Endodermal cell (in vitro differentiated cells): ENCODE results near the gene PPM1L. TPM values are rescaled to one million over a fixed set of nuclear protein-coding genes. Genes with fewer than 3 reads are reported as not detected.

Experiments
- DNase-seq: peaks from one replicate; pipeline ENCODE4 v3.0.0-alpha.2; 2017
- H3K27ac ChIP-seq: 2 replicates; pipeline ENCODE4 v1.5.1; 2013; ENCODE audit warnings: mild to moderate bottlenecking, low read depth, low read length, moderate library complexity
- H3K27me3 ChIP-seq: 2 replicates; pipeline ENCODE4 v1.6.1; 2013; ENCODE audit warnings: mild to moderate bottlenecking, low read length, moderate library complexity; ENCODE audit not compliant: insufficient read depth, control insufficient read depth, poor library complexity, severe bottlenecking
- H3K36me3 ChIP-seq: 2 replicates; pipeline ENCODE4 v1.7.0; 2013; ENCODE audit warnings: mild to moderate bottlenecking, low read length, moderate library complexity; ENCODE audit not compliant: control insufficient read depth, insufficient read depth
- H3K4me1 ChIP-seq: one replicate; pipeline ENCODE4 v1.7.0; 2013; ENCODE audit warnings: low read length; ENCODE audit not compliant: control insufficient read depth, insufficient read depth
- H3K4me3 ChIP-seq: 2 replicates; pipeline ENCODE4 v1.5.1; 2013; ENCODE audit warnings: mild to moderate bottlenecking, low read length, moderate library complexity
- H3K9ac ChIP-seq: 2 replicates; pipeline ENCODE4 v1.6.1; 2013; ENCODE audit warnings: mild to moderate bottlenecking, low read length, moderate library complexity; ENCODE audit not compliant: poor library complexity, severe bottlenecking; ENCODE audit errors: extremely low read depth
- H3K9me3 ChIP-seq: 2 replicates; pipeline ENCODE4 v1.6.1; 2013; ENCODE audit warnings: mild to moderate bottlenecking, low read length, moderate library complexity; ENCODE audit not compliant: control insufficient read depth
- H3K27ac Mint-ChIP-seq: 2 replicates; pipeline ENCODE4 v1.8.0; 2020; ENCODE audit warnings: mixed read lengths
- H3K27me3 Mint-ChIP-seq: 2 replicates; pipeline ENCODE4 v1.8.0; 2021; ENCODE audit warnings: mild to moderate bottlenecking, mixed read lengths; ENCODE audit not compliant: insufficient read depth
- H3K36me3 Mint-ChIP-seq: 2 replicates; pipeline ENCODE4 v1.8.0; 2020; ENCODE audit warnings: low read depth, mixed read lengths
- H3K4me1 Mint-ChIP-seq: 2 replicates; pipeline ENCODE4 v1.8.0; 2020; ENCODE audit warnings: mixed read lengths
- H3K4me3 Mint-ChIP-seq: 2 replicates; pipeline ENCODE4 v1.8.0; 2020; ENCODE audit warnings: mild to moderate bottlenecking, moderate library complexity, mixed read lengths
- H3K9me3 Mint-ChIP-seq: 2 replicates; pipeline ENCODE4 v1.8.0; 2020; ENCODE audit warnings: mild to moderate bottlenecking, mixed read lengths
- WGBS, 2 experiments: methylation state at CpG; one replicate each; pipeline versions ENCODE4 v1.1.5 to v1.1.7; 2013; ENCODE audit warnings: missing lambda C conversion rate in 2 of 2, mixed read lengths in 1 of 2; ENCODE audit not compliant: insufficient coverage in 1 of 2, insufficient read length in 1 of 2; 5-methylcytosine and 5-hydroxymethylcytosine counted together
- total RNA-seq, 2 donors: library from RNA; stranded (reverse); fragmentation: NEBNext Ultra II Directional in 1 of 2; extraction: Animal tissue kit (Norgen Biotek cat#: 25700) in 1 of 2; gene quantifications; 2 replicates in 1 of 2; 3 replicates in 1 of 2; pipeline ENCODE4 v1.2.1, GENCODE V29; 2021
- TF ChIP-seq, protein P1 (sequence below): fragments of 200-600 bp; sonication (generic); conservative IDR thresholded peaks from 2 replicates; pipeline ENCODE4 v1.5.0; 2021; ENCODE audit warnings: antibody characterized with exemption, mild to moderate bottlenecking

Gene PPM1L
- total RNA-seq, 2 donors from 2014 or later, result 1.6 to 3.3 TPM

DNA sequence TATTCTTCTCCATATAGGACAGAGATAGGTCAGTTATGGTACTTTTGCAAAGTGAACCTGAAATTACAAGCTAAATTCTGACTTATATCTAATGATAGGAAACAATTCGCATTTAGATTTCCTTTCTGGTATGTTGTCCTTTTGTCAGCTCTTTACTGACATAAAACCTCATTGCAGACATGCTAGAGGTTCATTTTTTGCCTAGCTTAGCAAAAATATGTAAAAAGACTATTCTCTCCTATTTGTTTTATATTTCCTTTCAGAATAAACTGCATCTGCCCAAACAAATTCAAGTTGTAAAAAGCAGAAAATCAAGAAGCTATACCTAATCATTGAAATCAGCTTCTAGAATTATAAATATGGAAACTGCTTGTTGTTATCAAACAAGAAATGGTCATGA, 168.7 kb downstream of the PPM1L start:
- DNase-seq, result no peak
- no peak overlapping the region for H3K27ac ChIP-seq
- no peaks in the 10 kb centered on the region for H3K36me3 ChIP-seq
- TF ChIP-seq, protein P1, sequence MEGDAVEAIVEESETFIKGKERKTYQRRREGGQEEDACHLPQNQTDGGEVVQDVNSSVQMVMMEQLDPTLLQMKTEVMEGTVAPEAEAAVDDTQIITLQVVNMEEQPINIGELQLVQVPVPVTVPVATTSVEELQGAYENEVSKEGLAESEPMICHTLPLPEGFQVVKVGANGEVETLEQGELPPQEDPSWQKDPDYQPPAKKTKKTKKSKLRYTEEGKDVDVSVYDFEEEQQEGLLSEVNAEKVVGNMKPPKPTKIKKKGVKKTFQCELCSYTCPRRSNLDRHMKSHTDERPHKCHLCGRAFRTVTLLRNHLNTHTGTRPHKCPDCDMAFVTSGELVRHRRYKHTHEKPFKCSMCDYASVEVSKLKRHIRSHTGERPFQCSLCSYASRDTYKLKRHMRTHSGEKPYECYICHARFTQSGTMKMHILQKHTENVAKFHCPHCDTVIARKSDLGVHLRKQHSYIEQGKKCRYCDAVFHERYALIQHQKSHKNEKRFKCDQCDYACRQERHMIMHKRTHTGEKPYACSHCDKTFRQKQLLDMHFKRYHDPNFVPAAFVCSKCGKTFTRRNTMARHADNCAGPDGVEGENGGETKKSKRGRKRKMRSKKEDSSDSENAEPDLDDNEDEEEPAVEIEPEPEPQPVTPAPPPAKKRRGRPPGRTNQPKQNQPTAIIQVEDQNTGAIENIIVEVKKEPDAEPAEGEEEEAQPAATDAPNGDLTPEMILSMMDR, result no peak
- peaks cover 9% of the 10 kb centered on the region for H3K4me1 ChIP-seq
- H3K27me3 ChIP-seq, result no peaks in the 10 kb centered on the region
- 89 to 100% methylated on average over 1 of the region's 1 CpG for WGBS, 2 experiments
- Mint-ChIP-seq H3K27me3 (no peaks in the 10 kb centered on the region), H3K27ac (no peak overlapping the region), H3K36me3 (no peaks in the 10 kb centered on the region), H3K4me3 (no peak overlapping the region), H3K4me1 (peaks cover 9% of the 10 kb centered on the region), H3K9me3 (no peaks in the 10 kb centered on the region)
- no peak overlapping the region for H3K9ac ChIP-seq
- H3K9me3 ChIP-seq, result no peaks in the 10 kb centered on the region
- no peak overlapping the region for H3K4me3 ChIP-seq

DNA sequence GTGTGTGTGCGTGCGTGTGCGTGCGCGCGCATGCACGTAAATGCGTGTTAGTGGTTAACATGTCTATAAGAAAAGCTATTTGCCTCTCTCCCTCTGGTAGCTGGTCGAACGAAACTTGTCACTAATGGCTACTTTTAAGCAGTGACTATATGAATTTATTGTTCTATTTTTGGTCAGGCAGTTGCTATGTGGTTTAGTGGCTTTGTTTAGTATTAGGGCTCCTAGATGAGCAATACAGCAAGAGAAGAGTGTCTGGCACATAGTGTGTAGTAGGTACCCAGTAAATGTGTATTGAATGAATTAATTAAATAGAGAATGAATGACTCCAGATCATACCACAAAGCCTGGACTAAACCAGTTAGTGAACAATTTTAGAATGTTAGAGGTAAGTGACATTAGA, 171.6 kb downstream of the PPM1L start:
- Mint-ChIP-seq H3K27ac (no peak overlapping the region), H3K27me3 (no peaks in the 10 kb centered on the region), H3K9me3 (no peaks in the 10 kb centered on the region), H3K4me1 (peaks cover 9% of the 10 kb centered on the region), H3K36me3 (no peaks in the 10 kb centered on the region), H3K4me3 (no peak overlapping the region)
- Histone ChIP-seq H3K4me1 (peaks cover 9% of the 10 kb centered on the region), H3K27me3 (no peaks in the 10 kb centered on the region), H3K4me3 (no peak overlapping the region), H3K36me3 (no peaks in the 10 kb centered on the region), H3K27ac (no peak overlapping the region), H3K9ac (no peak overlapping the region), H3K9me3 (no peaks in the 10 kb centered on the region)
- no peak for DNase-seq
- 71 to 73% methylated on average over 7 to 10 of the region's 10 CpGs for WGBS, 2 experiments
- TF ChIP-seq, protein P1, result no peak

DNA sequence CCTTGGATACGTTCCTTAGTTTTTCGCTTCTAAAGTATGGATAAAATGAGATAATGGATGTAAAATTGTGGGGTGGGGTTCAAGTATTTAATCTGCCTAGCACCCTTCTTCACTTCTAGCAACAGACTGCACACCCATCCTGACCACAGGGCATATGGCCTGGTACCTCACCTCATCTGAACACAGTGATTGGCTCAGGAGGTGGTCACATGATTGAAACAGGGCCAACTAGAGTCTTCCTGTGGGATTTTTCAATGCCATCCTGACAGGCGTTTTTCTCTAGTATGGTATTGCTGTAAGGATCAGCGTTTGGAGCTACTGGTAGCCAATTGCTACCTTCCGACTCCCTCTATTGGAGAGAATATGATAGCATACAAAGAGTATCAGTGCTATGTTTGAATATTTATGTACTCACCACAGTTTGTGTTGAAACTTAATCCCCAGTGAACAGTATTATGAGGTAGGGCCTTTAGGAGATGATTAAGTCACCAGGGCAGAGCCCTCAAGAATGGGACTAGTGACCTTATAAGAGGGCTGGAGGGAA, 172.2 kb downstream of the PPM1L start:
- H3K36me3 Mint-ChIP-seq, result no peaks in the 10 kb centered on the region
- Histone ChIP-seq H3K9me3 (no peaks in the 10 kb centered on the region), H3K4me3 (no peak overlapping the region), H3K27me3 (no peaks in the 10 kb centered on the region), H3K4me1 (peaks cover 9% of the 10 kb centered on the region), H3K27ac (no peak overlapping the region), H3K9ac (no peak overlapping the region), H3K36me3 (no peaks in the 10 kb centered on the region)
- DNase-seq, result no peak
- no peak overlapping the region for H3K4me3 Mint-ChIP-seq
- peaks cover 9% of the 10 kb centered on the region for H3K4me1 Mint-ChIP-seq
- 90 to 100% methylated on average over 2 to 5 of the region's 5 CpGs for WGBS, 2 experiments
- TF ChIP-seq, protein P1, result peak; percentile 36
- no peaks in the 10 kb centered on the region for H3K9me3 Mint-ChIP-seq
- H3K27me3 Mint-ChIP-seq, result no peaks in the 10 kb centered on the region
- no peak overlapping the region for H3K27ac Mint-ChIP-seq
